Measurements from ENCODE around the gene RASA3.

- TF ChIP-seq SUZ12 (IDR thresholded peaks at IDR 0.05; ENCODE audit: low read length) (no peak), CTCF (IDR thresholded peaks at IDR 0.05; ENCODE audit: control extremely low read depth in 1 of 3, insufficient read depth in 1 of 3, low read depth in 1 of 3, low read length in 3 of 3) (no peak), SIN3A (conservative IDR thresholded peaks at IDR 0.05 in 1 of 2, IDR thresholded peaks at IDR 0.05 in 1 of 2; ENCODE audit: low read depth in 1 of 2, low read length in 2 of 2) (no peak), EGR1 (IDR thresholded peaks at IDR 0.05; ENCODE audit: borderline replicate concordance, low read depth, low read length) (no peak), POLR2A (IDR thresholded peaks at IDR 0.05; ENCODE audit: control extremely low read depth in 1 of 2, low read depth in 2 of 2, low read length in 2 of 2) (no peak), GABPA (IDR thresholded peaks at IDR 0.05; ENCODE audit: borderline replicate concordance, insufficient read depth, low read length) (no peak), ASH2L (IDR thresholded peaks at IDR 0.05; ENCODE audit: low read length) (no peak), TCF12 (IDR thresholded peaks at IDR 0.05; ENCODE audit: low read depth, low read length) (no peak), CREB1 (IDR thresholded peaks at IDR 0.05) (no peak), USF2 (IDR thresholded peaks at IDR 0.05; ENCODE audit: low read length) (no peak), CHD1 (IDR thresholded peaks at IDR 0.05; ENCODE audit: low read depth, low read length) (no peak), ZNF274 (IDR thresholded peaks at IDR 0.05; ENCODE audit: borderline replicate concordance, extremely low read depth, low read length) (no peak), POU5F1 (IDR thresholded peaks at IDR 0.05; ENCODE audit: low read depth, low read length) (no peak)
These were observed 26.8 kb downstream of the RASA3 start for GRCh38 chr13:114105521-114106225.
